GM21737 (cell line): ENCODE data around the gene TK2.
"Not testable (repeated sequence)": the region's sequence is repeated elsewhere in the genome, so short reads cannot be mapped to it uniquely, and the experiment has no call there.

Experiments
- ATAC-seq: cut with Tn5 transposase; IDR thresholded peaks from one replicate; pipeline ENCODE4 v1.9.1; 2021; ENCODE audit warnings: mild to moderate bottlenecking, moderate library complexity; ENCODE audit not compliant: unreplicated experiment

Gene TK2

DNA sequence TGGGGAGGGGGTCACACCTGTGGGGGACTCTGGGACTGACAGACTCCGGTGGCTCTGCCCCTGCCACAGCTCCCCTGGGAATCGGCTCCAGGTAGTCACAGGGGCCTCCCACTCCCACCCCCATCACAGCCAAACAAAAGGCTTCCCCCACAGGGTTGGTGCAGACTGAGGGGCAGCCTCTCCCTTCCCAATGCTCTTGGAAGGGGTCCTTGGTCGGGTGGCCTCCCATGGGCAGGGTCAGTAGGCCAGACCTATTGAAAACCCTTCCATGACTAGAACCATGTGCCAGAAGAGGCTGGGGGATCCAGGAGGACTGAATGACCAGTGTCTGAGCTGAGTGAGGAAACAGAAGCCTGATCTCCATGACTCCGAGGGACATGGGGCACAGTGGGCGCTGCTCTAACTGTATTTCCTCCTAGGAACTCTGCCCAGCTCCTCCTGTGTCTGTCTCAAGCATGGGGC lies 28.6 kb downstream of the TK2 start:
- ATAC-seq = no peak

DNA sequence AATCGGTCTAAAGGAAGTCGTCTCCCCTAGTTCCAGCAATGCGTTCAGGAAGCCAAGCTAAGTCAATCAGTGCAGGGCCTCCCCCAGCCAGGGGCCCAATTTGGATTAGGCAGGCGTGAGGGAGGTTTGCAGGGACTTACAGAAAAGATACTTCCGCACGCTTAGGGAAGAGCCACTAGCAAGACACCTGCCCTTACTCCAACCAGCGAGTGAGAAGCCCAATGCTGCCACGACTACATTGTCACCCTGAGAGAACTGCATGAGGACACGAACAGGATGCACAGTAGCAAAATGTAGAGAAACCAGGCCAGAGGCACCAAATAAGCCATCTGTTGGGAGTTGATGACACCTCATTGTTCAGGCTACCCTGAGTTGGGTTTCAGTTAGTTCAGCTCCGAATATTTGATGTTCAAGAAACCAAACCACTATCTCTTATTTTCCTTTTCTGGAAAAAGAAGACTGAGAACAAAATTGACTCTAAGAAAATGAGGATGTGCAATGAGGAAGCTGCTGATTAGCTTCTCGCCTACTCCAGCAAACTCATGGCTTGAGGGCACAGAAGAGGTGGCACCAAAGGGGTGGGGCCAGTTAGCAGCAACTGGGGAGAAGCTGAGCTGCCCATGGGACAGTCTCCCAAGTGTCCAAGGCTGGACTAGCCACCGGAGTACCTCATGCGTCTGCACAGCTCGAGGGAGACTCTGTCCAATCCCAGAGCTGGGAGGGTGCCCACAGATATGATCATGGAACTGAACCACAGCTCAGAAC lies 29.3 kb downstream of the TK2 start:
- no peak for ATAC-seq

DNA sequence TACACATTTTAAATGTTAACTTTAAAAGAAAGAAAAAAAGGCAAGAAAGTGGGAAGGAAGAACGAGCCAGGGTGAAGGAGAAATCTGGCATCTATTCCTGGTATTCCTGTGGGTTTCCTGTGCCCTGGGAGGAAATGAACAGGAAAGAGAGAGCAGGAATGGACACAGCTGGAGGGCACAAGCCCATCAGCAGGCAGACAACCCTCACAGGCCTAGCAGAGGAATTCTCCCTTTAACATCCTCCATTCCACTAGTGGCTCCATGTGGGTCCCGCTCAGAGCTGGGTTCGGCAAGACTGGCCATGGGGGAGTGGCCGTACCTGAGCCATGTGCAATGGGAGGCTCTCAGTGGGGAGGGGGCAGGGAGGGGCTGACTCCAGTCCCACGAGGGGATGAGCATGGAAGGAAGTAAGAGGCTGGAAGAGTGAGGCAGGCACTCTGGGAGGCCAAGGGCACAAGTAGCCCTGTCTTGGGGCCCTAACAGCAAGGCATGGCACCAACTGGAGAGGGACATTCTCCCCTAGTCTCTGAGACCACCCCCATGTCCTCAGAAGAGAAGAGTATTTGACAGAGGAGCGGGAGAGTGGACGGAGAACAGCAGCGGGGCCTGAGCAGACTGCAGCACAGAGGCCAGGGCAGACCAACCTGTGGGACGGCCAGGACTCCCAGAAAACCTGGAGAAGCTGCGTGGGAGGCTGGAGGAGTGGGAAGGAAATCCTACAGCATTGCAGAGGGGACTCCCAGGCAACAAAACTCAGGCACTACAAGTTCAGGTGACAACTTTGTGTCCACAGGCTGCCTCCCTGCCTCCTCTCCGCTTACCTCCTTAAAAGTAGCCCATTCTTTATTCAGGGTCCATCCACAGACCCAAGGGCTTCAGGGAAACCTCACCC lies 30.2 kb downstream of the TK2 start:
- ATAC-seq = no peak

DNA sequence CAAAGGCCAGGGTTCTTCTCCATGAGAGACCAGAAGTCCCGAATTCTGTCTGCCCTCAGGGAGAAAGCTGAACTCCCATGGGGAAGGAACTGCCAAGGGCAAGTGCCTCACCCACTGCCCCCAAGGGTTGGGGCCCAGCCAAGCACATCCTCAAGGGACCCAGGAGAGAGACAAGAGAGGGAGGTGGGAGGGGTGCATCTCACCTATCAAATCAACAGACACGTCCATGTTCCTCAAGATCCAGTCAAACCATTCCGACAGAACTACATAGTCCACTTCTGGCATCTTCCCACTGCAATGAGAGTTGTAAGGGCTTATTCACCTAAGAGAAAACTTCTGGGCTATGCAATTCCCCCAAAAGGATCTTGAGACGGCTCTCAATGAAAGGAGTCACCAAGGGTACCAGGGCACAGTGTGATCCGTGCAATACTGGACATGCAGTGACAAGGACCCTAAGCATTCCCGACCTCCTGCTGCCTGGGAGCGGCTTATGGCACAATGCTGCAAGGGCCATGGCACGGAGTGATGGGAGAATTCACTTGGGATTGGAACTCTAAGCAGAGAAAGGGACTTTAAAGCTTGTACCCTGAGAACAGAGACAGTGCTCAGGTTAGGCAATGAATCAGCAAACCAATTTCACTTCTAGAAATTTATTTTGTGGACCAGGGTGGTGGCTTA lies 32.2 kb downstream of the TK2 start:
- ATAC-seq = no peak

- peak; percentile 98 for ATAC-seq
Observed at GRCh38 chr16:66516808-66517585, 32.9 kb downstream of the TK2 start.

DNA sequence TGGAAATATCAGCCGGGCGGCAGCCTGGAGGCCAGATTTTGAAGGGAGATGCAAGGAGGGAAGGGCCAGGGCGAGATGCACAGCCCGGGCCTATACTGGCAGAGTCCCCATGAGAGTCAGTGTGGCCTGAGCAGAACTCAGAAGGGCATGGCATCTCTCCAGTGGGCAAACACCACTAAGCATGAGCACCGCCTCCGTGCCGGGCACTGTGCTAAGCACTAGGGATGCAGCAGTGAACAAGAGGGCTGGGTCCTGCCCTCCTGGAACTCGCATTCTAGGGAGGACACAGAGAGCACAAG lies 33.5 kb downstream of the TK2 start:
- ATAC-seq = no peak

- ATAC-seq = no peak
Observed at GRCh38 chr16:66515596-66516508, 34.1 kb downstream of the TK2 start.

GRCh38 chr16:66514980-66515595 lies 34.8 kb downstream of the TK2 start:
- not testable (repeated sequence) for ATAC-seq

DNA sequence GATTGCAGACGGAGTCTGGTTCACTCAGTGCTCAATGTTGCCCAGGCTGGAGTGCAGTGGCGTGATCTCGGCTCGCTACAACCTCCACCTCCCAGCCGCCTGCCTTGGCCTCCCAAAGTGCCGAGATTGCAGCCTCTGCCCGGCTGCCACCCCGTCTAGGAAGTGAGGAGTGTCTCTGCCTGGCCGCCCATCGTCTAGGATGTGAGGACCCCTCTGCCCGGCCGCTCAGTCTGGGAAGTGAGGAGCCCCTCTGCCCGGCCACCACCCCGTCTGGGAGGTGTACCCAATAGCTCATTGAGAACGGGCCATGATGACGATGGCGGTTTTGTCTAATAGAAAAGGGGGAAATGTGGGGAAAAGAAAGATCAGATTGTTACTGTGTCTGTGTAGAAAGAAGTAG lies 35.5 kb downstream of the TK2 start:
- not testable (repeated sequence) for ATAC-seq

- ATAC-seq = no peak
Observed at GRCh38 chr16:66513111-66513723, 36.7 kb downstream of the TK2 start.

DNA sequence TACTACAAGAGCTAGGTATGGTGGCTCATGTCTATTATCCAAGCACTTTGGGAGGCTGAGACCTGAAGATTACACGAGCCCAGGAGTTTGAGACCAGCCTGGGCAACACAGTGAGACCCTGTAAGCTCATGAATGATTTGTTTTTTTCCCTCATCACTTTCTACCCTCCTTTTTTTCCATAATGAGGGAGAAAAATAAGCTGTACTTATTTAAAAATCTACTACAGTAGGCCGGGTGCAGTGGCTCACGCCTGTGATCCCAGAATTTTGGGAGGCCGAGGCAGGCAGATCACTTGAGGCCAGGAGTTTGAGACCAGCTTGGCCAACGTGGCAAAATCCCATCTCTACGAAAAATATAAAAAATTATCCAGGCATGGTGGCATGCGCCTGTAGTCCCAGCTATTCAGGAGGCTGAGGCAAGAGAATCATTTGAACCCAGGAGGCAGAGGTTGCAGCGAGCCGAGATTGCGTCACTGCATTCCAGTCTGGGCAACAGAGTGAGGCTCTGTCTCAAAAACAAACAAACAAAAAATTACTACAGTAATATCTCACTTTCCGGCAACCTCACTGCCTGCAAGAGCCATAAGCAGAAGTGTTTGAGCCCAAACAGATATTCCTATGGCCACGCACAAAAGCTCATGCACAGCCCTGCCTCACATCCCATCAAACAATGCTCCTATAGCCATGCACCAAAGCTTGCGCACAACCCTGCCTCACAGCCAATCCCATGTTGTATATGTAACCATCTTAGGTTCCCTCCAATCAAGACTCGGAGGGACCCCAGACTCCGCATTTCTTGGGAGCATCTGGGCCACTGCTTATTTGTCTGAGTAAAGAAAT lies 37.4 kb downstream of the TK2 start:
- no peak for ATAC-seq

- no peak for ATAC-seq
Observed at GRCh38 chr16:66511602-66512271, 38.2 kb downstream of the TK2 start.

DNA sequence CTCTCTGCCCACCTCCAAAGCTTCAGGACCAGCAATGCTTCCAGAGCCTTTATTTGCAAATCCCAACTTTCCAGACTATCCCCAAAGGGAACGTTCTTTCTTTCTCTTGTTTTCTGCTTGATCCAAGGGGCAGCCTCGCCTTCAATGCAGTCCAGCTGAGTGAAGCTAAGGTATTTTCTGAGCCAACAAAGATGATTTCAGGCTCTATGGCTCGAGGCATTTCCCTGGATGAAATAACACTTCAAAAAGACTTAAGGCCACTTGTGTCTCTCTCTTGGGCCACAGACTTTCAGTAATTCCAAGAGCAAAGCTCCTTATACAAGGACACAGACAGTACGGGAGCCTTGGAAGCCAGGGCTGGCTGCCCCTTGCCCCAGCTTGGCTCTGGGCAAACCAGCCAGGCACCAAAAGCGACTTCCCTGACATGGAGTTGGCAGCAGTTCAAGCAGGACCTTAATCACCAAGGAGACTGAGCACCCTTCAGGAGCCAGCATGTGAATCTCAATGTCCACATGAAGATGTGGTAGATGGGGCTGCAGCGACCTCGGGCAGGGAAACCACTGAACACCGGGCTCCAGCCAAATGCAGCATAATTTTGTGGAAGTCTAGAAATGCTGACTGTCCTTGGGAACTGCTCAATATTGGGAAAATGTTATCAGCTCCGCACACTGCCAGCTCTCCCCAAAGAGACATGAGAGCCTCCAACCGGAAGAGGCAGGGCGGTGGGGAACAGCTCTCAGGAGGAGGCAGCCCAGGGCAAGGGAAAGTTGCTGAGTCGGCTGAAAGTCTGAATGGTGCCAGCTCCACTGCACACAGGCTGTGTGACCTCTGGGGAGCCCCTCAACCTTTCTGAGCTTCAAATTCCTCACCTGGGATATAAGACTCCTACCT lies 39.0 kb downstream of the TK2 start:
- ATAC-seq = no peak

DNA sequence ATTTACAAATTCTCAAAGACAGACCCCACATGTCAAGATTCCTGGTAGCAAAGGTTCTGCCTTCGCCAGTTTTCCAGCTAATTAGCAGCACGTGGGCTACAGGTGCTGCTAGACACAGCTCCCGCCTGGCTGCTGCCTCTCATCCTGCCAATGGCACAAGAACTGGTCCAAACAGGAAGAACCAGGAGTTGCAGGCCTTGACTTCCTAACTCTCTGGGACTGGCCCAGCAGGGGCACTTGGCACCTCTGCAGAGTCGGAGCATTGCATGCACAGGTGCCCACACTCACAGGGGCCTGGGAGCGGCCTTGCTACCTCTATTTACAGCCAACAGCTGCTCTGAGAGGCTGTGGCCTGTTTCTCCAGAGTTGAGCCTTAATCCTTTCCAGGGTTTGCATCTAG lies 39.6 kb downstream of the TK2 start:
- ATAC-seq = no peak

DNA sequence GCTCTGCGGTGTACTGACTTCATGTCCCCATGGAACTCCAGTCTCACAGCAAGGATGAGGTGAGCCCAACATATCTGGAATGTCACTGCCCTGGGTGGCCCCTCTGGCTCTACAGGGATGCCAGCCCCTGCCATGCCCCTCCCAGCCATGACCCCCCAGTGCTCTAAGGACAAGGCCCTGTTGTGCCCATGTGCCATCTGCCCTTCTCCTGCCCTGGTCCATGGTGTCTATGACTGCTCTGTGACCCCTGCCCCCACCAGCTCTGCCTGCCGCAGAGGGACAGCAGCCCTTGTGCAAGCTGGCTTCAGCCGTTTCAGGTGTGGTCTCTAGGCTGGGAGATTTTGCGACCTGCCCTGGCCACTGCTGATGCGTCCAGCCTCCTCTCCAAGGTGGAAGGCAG lies 40.3 kb downstream of the TK2 start:
- ATAC-seq = no peak

GRCh38 chr16:66508914-66509496 lies 40.9 kb downstream of the TK2 start:
- no peak for ATAC-seq
